DMS114 treated with DMSO at 0.1 percent for 48 hours (cell line): ENCODE data around the gene EYS.
"Not testable (repeated sequence)": the region's sequence is repeated elsewhere in the genome, so short reads cannot be mapped to it uniquely, and the experiment has no call there.

ENCODE experiments used
- DNase-seq: peaks from one replicate; lab custom pipeline; 2025; ENCODE audit not compliant: unreplicated experiment; lab: John Stamatoyannopoulos, UW

Gene EYS

DNA sequence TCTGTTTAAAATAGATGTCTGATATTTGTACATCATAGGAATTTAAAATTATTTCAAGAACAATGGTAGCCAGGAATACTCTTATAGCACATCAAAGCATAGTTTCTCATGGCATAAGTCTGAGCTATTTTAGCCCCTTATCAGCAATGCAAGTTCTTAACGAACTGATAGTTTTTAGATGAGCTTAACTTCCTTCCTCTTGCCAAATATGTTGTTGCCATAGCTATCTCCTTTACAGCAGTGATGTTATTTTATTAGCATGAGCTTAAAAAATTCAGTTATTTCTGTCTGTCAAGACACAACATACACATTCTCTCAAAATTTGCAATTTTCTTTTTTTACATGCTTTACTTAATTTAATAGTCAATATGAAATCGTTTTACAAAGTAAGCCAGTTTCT lies 1204.2 kb downstream of the EYS start:
- DNase-seq, result no peak

DNA sequence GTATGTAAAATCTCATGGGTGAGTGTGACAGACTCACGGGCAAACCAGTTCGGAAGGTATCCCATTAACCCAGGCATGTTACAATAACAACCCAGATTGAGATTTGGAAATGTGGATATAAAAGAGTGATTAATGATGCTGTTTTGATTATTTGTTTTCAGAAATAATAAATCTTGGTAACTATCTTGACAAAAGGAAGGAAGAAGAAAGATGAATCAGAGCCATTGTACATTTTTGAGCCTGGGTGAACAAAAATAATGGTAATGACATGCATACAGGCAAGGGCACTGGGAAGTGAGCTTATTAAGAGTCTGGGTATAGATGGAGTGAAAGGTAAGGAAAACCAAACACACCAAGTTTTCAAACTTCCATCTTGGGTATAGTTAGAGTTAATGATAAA lies 1209.4 kb downstream of the EYS start:
- DNase-seq, result no peak

DNA sequence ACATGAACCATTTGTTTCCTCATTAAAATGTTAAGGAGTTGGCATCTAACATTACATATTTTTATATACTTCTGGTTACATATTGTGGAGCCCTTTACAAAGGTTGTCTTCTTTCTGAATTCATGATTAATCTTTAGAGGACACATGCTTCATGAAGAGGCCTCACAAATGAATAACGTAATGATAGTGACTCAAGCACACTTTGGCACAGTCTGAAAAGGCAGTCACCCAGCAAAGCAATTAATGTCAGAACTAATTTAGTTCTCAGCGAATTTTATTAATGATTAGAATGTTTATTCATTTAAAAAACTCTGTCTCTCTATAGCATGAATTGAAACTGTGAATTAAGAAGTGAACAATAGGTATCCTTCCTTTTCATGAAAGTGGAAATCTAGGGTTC lies 1217.3 kb downstream of the EYS start:
- DNase-seq, result no peak

DNA sequence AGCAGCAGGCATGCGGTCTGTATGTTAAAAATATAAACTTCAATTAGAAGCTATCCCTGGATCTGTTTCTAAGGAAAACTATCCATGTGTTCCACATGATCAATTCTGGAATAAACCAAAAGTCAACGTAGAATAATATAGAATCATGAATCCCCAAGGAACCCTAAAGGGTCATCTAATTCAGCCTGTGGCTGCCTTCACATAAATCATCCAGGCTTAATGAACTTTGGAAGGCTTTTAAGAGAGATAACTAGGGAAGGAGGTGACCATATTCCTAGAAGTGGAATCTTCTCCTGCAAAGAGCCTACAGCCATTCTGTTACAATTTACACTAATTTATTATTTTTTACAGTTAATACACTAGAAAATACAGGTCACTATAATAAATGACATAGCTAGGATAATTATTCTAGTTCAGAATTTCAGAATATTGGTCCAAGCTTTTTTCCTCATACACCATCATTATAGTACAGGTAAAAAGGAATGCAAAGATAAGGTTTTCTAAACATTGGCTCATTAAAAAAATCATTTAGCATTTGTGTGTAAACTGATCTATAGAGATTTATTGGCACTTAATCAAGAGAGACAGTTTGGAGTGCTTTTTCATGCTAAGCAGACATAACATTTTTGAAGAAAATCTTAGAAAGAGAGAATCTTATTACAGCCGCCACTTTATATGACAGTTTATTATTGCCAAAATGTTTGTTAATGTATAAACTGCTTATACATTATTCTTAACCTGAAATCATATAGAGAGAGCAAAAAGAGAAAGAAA lies 1220.3 kb downstream of the EYS start:
- no peak for DNase-seq

DNA sequence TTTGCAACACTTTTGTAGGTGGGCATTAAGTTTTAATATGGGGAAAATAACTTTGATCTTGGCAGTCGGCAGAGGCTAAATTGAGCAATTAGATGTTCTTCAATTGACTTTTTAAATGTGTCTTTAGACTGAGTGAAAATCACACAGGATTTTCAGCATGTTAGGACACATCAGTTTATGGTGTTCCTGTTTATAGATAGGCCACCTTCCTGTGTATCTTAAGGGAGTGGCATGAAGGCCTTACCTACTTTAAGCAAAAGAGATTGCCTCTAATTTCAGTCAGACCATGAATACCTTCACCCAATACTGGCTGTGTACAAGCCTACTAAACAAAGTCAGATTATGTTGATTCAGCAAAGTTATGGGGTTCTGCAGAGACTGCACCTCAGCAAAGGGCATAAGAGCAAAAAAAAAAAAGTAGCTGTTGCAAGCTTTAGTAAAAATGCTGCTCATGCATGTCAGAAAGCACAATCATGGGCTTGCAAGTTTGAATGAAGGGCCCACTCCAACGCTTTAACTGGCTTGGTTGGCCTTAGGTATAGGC lies 1223.0 kb downstream of the EYS start:
- DNase-seq, result no peak

DNA sequence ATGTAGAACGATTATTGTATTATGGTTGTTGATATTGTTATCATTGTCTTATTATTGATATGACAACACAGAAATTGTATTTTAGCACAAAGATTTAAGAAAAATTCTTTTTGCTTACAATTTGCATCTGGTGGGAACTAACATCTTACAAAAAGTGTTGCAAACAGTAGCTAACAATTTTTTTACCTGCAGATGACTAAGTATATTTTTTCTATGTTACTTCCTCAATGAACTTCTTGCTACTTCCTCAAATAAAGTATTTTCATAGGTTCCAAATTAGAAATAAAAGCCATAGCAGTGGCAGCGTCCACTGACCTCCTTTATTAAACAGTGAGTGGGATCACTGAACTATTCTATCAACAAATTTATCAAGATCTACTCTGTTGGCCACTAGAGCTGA lies 1224.4 kb downstream of the EYS start:
- no peak for DNase-seq

DNA sequence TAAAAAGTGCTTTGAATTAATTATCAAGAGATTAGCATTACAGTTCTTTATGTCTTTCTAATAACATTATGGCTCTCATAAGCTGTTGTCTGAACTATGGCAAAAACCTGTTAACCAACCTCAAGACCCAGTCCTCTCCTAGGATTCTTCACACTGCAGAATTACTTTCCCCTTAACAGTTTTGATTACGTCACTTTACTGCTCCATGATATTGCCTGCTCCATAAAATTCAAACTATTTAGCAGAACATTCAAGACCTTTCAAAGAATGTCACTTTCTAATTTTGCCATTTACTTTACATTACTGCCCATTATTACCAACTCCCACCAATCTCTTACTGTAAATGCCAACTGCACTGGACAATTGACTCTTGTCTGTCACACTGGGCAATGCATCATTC lies 1227.9 kb downstream of the EYS start:
- DNase-seq, result no peak

DNA sequence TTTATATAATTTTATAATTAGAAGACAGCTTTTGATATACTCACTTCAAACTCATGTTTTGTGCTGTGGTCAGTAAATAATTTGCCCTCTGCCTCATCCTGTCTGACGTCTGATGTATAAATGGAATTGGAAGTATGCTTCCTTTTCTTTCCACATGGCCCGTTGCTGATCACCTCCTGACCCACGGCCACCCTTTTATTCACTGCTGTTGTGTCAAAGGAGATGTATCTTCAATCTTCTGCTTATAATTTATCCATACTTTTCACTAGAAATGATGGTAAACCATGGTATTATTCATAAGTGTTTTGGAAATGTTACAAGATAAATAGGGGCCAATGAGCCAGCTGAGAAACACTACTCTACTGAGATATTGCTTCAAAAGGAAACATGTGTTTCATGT lies 1229.6 kb downstream of the EYS start:
- no peak for DNase-seq

DNA sequence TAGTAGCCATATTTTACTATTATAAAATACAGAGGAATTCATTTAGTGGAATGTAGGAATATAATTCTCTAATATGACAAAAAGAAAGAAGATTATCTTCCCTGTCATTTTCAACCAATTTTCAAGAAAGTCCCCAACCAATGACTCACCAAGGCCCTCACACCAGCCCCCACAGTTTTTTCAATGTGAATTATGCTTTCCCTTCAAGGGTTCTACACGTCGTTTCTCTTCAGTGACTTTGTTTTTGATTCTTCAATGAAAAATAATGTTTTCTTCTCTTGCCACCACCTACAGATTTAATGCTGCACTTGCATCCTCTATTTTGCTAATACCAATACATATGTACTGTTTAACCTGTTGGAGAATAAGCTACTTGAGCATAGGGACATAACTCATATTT lies 1230.1 kb downstream of the EYS start:
- DNase-seq, result no peak

DNA sequence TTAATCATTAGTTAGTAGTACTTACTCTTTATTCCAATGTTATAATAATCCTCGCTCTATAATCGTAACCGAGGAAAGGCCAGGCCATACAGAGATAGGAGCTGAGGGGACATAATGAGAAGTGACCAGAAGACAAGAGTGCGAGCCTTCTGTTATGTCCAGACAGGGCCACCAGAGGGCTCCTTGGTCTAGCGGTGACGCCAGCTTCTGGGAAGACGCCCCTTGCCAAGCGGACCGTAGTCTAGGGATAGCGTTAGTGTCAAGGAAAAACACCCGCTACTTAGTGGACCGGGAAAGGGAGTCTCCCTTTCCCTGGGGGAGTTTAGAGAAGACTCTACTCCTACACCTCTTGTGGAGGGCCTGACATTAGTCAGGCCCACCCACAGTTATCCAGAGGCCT lies 1237.6 kb downstream of the EYS start:
- DNase-seq, result not testable (repeated sequence)

DNA sequence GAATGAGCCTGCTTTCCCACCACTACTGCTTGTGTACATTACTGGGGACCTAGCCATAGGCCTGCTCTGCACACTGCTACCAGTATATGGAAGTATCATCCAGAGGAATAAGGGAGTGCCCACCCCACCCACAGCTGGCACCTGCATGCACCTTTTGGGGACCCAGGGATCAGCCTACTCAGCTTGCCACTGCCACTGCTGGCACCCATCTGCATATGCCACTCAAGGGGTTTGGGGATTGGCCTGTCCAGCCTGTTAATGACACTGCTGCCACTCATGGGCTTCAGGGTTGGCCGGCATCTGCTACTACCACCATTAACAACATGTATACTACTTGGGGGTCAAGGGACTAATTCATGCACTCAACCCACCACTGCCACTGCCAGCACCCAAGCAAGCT lies 1239.4 kb downstream of the EYS start:
- no peak for DNase-seq

DNA sequence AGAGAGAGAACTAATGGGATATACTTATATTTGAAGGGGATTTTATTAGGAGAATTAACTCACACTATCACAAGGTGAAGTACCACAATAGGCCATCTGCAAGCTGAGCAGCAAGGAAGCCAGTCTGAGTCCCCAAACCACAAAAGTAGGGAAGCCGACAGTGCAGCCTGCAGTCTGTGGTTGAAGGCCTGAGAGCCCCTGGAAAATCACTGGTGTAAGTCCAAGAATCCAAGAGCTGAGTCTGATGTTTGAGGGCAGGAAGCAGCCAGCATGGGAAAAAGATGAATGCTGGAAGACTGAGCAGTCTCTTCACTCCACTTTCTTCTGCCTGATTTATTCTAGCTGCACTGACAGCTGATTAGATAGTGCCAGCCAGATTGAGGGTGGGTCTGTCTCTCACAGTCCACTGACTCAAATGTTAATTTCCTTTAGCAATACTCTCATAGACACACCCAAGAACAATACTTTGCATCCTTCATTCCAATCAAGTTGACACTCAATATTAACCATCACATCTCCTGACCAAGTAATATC lies 1247.5 kb downstream of the EYS start:
- no peak for DNase-seq

DNA sequence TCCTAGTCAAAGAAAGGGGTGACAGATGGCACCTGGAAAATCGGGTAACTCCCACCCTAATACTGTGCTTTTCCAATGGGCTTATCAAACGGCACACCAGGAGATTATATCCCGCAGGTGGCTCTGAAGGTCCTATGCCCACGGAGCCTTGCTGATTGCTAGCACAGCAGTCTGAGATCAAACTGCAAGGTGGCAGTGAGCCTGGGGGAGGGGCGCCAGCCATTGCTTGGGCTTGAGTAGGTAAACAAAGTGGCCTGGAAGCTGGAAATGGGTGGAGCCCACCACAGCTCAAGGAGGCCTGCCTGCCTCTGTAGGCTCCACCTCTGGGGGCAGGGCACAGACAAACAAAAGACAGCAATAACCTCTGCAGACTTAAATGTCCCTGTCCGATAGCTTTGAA lies 1258.9 kb downstream of the EYS start:
- not testable (repeated sequence) for DNase-seq

DNA sequence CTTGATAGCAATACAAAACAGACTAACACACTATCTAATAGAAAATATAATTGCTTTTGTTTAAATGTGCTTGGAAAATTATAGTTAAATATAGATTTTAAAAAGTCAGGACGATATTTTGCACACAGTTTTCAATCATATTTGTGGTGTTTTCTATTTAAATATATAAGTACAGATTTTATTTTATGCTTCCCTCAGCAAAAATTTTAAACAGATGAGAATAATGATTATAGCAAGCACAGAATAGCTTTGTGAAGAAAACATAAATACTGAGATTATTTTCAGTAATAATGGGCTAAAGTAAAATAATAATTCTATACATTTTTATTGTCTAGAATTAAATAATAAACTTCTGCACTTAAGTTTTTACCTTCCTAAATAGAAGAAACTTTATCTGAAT lies 1262.0 kb downstream of the EYS start:
- no peak for DNase-seq

DNA sequence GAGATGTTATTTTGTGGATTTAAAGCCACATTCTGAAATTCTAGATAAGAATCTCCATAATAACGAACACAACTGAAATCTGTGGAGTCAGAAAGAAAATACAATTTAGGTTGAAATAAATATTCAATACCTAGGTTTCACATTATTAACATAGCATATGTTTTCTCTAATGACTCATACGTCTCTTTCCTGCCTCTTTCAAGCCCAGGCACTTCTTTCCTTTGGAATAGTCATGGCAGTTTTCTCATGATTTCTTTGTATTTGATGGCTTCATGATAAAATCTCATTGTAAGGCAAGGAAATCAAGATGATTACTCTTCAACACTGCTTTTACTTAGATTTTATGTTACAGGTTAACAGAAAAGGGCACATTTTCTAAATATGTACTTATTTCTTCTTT lies 1267.8 kb downstream of the EYS start:
- no peak for DNase-seq

DNA sequence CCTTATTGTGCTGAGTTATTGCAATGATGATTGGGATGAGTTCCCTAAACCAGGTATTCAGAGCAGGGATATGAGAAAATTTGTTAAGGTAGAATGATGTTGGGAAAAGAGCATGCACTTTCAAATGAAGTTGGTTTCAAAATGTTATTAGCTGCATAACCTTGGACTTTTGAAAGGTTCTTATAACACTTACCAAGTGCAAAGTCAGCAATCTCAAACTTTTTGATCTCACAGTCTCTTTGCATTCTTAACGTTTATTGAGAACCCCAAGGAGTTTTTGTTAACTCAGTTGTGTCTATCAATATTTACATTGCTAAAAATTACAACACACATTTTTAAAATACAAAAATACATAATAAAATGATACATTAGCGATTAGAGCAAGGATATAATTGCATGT lies 1269.0 kb downstream of the EYS start:
- DNase-seq, result no peak

DNA sequence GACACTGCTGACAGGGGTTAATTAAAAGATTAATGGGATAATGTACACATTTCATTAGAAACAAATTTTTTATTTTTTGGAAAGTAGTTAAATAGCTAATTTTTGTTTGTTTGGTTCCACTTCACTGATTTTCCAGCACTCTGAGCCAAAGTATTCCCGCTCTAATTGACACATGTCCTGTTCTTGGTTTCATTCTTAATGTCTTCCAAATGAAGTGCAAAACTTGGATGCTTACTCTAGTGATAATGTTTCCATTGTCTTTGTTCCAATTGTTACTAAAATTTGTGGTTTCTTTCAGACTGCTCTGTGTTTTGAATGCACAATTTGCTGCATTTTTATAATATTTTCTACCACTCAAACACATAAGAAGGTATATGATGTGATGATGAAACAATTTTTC lies 1277.1 kb downstream of the EYS start:
- DNase-seq, result no peak

DNA sequence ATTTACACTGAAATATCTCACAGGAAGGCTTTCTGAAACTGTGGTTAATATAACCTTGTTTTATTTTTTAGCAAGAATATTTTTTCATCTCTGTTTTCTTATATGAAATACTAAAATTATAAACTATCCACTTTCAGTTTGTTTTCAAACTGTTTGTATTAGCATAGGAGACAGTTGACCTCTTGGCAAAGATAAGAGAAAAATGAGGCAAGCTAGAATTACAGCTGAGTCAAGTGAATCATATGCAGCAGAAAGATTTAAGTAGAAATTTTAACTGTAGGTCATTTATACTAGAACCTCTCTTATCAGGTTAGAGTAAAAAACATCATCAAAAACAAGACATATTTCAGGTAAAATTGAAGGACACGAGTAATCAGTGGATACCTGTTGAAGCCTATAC lies 1278.8 kb downstream of the EYS start:
- DNase-seq, result no peak

DNA sequence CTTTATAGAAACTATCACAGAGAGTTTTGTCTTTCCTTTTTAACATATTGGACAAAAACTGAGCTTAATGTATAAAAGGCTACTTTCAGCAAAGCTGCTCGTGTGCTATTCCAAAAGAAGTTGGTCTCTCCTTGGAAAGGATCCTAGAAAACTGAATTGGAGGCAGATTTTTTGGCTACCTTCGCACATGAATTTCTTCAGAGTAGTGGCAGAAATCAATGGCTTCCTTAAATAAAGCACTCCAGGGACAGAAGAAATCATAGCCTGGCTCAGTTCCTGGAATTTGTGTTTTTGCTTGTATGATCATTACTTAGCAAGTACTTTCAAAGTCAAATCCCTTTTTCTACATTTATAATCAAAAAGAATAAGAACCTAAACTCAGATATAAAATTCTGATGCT lies 1291.1 kb downstream of the EYS start:
- DNase-seq, result no peak

DNA sequence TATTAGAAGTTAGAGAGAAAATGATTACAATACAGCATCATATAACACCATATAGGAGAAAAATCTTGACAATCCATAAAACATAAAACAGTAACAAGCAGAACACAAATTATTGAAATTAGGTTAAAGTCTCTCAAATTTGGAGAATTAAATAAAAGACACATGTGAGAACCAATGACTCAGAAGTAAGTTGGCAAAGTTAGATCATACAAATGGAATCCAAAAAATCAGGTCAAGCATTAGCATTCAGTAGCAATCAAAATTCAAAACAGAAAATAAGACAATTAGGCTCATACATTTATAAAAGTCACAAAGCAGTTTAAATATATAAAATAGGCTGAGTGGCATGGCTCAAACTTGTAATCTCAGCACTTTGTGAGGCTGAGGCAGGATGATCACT lies 1295.8 kb downstream of the EYS start:
- DNase-seq, result no peak

DNA sequence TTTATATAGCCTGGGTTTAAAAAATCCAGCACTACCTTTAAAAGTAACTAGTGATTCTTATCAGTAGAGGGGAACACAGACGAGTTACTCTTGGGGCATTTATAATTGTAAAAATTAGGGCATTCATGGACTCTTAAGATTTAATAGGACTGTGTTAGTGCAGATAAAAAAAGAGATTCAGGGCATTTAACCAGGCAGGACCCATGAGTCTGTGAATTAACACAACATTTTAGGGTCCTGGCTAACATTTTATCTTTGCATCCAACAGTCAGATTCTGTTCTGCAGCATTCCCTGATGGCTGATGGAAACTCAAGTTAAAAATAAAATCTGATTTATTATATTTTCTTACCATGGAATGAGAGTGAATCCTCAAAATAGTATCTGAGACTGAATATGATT lies 1297.1 kb downstream of the EYS start:
- no peak for DNase-seq

DNA sequence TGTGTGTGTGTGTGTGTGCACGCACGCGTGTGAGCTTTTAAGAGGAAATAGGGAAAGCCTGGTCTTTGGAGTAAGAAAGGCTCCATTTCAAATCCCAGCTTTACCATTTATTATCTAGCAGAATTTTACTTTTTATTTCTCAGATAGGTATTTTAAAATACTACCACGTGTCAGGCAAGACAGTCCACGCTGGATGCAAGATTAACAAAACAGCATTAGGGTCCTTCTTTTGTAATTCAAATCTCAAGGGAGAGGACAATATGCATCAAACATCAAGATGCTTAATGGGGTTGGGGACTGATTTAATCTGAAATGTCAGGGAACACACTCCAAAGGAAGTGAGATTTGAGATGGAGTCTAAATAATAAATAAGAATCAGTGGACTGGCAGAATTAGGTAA lies 1302.6 kb downstream of the EYS start:
- DNase-seq, result no peak

DNA sequence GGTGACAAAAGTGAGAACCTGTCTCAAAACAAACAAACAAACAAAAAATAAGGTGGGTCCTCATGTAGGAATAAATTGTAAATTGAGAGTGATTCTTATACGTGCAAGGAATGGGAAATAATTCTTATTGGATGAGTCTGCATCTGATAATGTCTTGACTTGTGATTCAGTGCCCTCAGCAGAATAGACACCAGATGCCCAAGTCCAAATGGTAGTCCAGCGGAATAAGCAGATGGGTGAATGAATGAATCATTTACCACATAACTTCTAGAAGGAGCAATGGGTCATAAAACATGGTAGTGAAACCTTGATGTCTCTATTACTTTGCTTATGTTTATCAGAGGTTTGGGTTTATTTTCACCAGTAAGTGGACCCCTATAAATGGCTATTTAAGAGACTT lies 1323.7 kb downstream of the EYS start:
- DNase-seq, result no peak
